Fibroblast of lung (primary cell): Measurements from ENCODE around the gene QSOX1. TPM values are rescaled to one million over a fixed set of nuclear protein-coding genes. Genes with fewer than 3 reads are reported as not detected.

Source experiments
- DNase-seq, 2 donors: peaks; one replicate each; pipeline versions ENCODE4 v3.0.0 to v3.0.0-alpha.2; 2010; ENCODE audit warnings: low read depth in 2 of 2
- H2AFZ ChIP-seq: 2 replicates; pipeline ENCODE4 v1.5.1; 2012; ENCODE audit warnings: low read length, control low read depth, inconsistent platforms
- H3K27ac ChIP-seq: 2 replicates; pipeline ENCODE4 v1.5.1; 2011; ENCODE audit warnings: low read length, control low read depth; ENCODE audit not compliant: insufficient read depth
- H3K27me3 ChIP-seq: 2 replicates; pipeline ENCODE4 v1.5.1; 2011; ENCODE audit warnings: mild to moderate bottlenecking, low read length; ENCODE audit not compliant: control insufficient read depth, insufficient read depth
- H3K36me3 ChIP-seq: 2 replicates; pipeline ENCODE4 v1.5.1; 2011; ENCODE audit warnings: low read length; ENCODE audit not compliant: control insufficient read depth, insufficient read depth
- H3K4me1 ChIP-seq: 2 replicates; pipeline ENCODE4 v1.5.1; 2011; ENCODE audit warnings: low read length; ENCODE audit not compliant: control insufficient read depth, insufficient read depth; ENCODE audit errors: extremely low read depth
- H3K4me2 ChIP-seq: 2 replicates; pipeline ENCODE4 v1.5.1; 2011; ENCODE audit warnings: low read length, control low read depth; ENCODE audit not compliant: insufficient read depth; ENCODE audit errors: extremely low read depth
- H3K4me3 ChIP-seq, 4 experiments: fragments of 200-600 bp in 1 of 4; sonication (generic) in 1 of 4; replicated peaks in 1 of 4; 2 replicates each; pipeline ENCODE4 v1.5.1; 2011 to 2016; ENCODE audit warnings: low read length in 4 of 4, low read depth in 3 of 4, mild to moderate bottlenecking in 3 of 4, control low read depth in 2 of 4, inconsistent platforms in 1 of 4, mixed read lengths in 1 of 4; ENCODE audit not compliant: insufficient read depth in 1 of 4; ENCODE audit errors: control extremely low read depth in 1 of 4
- H3K79me2 ChIP-seq: 2 replicates; pipeline ENCODE4 v1.5.1; 2012; ENCODE audit warnings: mild to moderate bottlenecking, low read length, inconsistent platforms; ENCODE audit not compliant: control insufficient read depth, insufficient read depth
- H3K9ac ChIP-seq: 2 replicates; pipeline ENCODE4 v1.5.1; 2011; ENCODE audit warnings: mild to moderate bottlenecking, low read length, control low read depth; ENCODE audit not compliant: insufficient read depth
- H3K9me3 ChIP-seq: 2 replicates; pipeline ENCODE4 v1.5.1; 2012; ENCODE audit warnings: low read depth, low read length; ENCODE audit not compliant: control insufficient read depth, insufficient read depth
- H4K20me1 ChIP-seq: 2 replicates; pipeline ENCODE4 v1.5.1; 2011; ENCODE audit warnings: low read length; ENCODE audit not compliant: control insufficient read depth, insufficient read depth; ENCODE audit errors: extremely low read depth
- EZH2 ChIP-seq: IDR thresholded peaks from 2 replicates; pipeline ENCODE4 v1.5.1; 2012; ENCODE audit warnings: low read length, control low read depth, mild to moderate bottlenecking; ENCODE audit errors: missing control alignments
- polyA plus RNA-seq, 2 donors: library from polyadenylated mRNA; depleted of rRNA in 1 of 2; stranded (reverse) in 1 of 2; unstranded in 1 of 2; fragments of >200 nt; gene quantifications; 2 replicates each; pipeline ENCODE4 v1.2.1, GENCODE V29; 2011 to 2012; ENCODE audit warnings: missing spikeins in 1 of 2
- total RNA-seq: library from RNA; depleted of rRNA; stranded (reverse); fragments of >200 nt; gene quantifications from 2 replicates; pipeline ENCODE4 v1.2.1, GENCODE V29; 2014
- TF ChIP-seq, protein P1 (sequence below), 2 donors: IDR thresholded peaks in 1 of 2; conservative IDR thresholded peaks in 1 of 2; 1 replicate in 1 of 2; 2 replicates in 1 of 2; pipeline ENCODE4 v1.5.1; 2011 to 2012; ENCODE audit warnings: low read length in 2 of 2, control low read depth in 1 of 2, inconsistent platforms in 1 of 2, low read depth in 1 of 2, mild to moderate bottlenecking in 1 of 2

QSOX1 gene
- total and polyA plus RNA-seq, 2 donors (not counting 1 experiment from before 2014, with no cell fraction given): 799 to 1,312 TPM

DNA sequence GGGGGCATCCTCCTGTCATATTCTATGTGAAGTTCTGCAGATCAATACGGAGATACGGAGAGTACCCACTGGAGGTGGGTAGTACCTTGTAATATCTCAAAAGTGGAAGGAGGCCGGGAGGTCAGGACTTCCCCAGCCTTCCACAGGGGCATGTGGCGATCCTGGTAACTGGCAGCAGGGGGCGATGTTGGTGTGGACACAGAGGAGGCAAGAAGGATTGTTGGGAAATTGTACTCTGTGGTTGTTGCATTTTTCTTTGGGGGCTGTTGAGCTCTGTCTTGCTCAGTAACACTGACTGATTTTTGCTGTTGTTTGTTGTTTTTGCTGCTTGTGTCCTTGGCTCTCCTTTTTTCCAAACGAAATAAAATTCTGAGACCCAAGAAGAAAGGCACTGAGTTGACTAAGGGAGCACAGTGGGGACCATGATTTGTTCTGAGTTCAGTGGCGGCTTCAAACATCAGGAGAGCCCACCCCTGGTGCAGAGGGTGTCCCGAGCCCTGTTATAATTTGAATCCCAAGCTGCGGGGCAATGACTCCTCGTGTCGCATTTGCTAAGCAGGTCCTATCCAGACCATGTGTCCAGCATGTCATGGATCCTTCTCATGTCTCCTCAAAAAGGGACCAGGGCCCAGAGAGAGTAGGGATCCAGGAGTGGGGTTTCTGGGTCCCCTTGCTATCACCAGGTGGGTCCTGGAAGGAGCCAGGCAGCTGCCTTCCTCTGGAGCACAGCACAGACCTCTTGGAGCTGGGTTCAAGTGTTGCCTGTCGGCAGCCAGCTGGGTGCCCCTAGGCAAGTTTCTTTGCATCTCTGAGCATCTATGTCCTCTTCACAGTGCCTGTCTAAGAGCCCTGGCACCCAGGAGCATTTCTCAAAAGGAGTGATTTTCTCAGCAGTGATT is 98.2 kb downstream of the QSOX1 start:
- H3K4me3 ChIP-seq: no peak overlapping the region
- no peak for TF ChIP-seq EZH2
- TF ChIP-seq, protein P1, sequence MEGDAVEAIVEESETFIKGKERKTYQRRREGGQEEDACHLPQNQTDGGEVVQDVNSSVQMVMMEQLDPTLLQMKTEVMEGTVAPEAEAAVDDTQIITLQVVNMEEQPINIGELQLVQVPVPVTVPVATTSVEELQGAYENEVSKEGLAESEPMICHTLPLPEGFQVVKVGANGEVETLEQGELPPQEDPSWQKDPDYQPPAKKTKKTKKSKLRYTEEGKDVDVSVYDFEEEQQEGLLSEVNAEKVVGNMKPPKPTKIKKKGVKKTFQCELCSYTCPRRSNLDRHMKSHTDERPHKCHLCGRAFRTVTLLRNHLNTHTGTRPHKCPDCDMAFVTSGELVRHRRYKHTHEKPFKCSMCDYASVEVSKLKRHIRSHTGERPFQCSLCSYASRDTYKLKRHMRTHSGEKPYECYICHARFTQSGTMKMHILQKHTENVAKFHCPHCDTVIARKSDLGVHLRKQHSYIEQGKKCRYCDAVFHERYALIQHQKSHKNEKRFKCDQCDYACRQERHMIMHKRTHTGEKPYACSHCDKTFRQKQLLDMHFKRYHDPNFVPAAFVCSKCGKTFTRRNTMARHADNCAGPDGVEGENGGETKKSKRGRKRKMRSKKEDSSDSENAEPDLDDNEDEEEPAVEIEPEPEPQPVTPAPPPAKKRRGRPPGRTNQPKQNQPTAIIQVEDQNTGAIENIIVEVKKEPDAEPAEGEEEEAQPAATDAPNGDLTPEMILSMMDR (conservative IDR thresholded peaks at IDR 0.05 in 1 of 2, IDR thresholded peaks at IDR 0.05 in 1 of 2; ENCODE audit: low read depth in 1 of 2, low read length in 2 of 2): peak; percentile 85 to 90
- no peaks in the 10 kb centered on the region for H3K36me3 ChIP-seq
- H3K79me2 ChIP-seq: no peaks in the 10 kb centered on the region
- H3K4me1 ChIP-seq: no peaks in the 10 kb centered on the region
- no peaks in the 10 kb centered on the region for H4K20me1 ChIP-seq
- peak; percentile 34 to 65 for DNase-seq
- H3K27me3 ChIP-seq: peaks cover 3% of the 10 kb centered on the region
- H3K4me2 ChIP-seq: no peak overlapping the region
- no peaks in the 10 kb centered on the region for H3K9me3 ChIP-seq
- no peak overlapping the region for H2AFZ ChIP-seq
- H3K9ac ChIP-seq: no peak overlapping the region
- no peak overlapping the region for H3K27ac ChIP-seq

Other genes with a start within 250 kb of the QSOX1 start
- 71.1 and 101 TPM in 2 replicates for gene CEP350, start 200.1 kb upstream of the QSOX1 start, total RNA-seq
- gene CEP350, start 200.1 kb upstream of the QSOX1 start, polyA plus RNA-seq: 14.3 and 19.0 TPM in 2 replicates
- under 0.01 and 0.33 TPM in 2 replicates for gene LHX4, start 75.4 kb downstream of the QSOX1 start, total RNA-seq
- 0.03 and 0.09 TPM in 2 replicates for gene LHX4, start 75.4 kb downstream of the QSOX1 start, polyA plus RNA-seq